Panc1 (cell line): ENCODE results near the gene SLC22A15. TPM values are rescaled to one million over a fixed set of nuclear protein-coding genes. Genes with fewer than 3 reads are reported as not detected.

Experiments
- ATAC-seq: fragments of 200-7000 bp; cut with Tn5 transposase; 2 replicates; pipeline ENCODE4 v1.9.1; 2020; ENCODE audit warnings: mild to moderate bottlenecking, moderate library complexity
- BruUV-seq: library from RNA; stranded (reverse); fragments of 400-500 nt; replicated peaks from 2 replicates; lab custom pipeline; 2021; lab: Mats Ljungman, UMichigan
- CTCF ChIA-PET: fragments of 300-600 bp; sonication (Branson Sonifier 250); formaldehyde crosslinking; loops from one replicate; lab custom pipeline; 2022; ENCODE audit warnings: antibody characterized with exemption; lab: Charles Lee
- POLR2A ChIA-PET: fragments of 300-600 bp; sonication (Branson Sonifier 250); formaldehyde crosslinking; loops from one replicate; lab custom pipeline; 2022; ENCODE audit warnings: antibody characterized with exemption; lab: Charles Lee
- DNase-seq: peaks from one replicate; pipeline ENCODE4 v3.0.0-alpha.2; 2010; ENCODE audit warnings: low read depth, low spot score
- H3K27ac ChIP-seq: 2 replicates; pipeline ENCODE4 v1.5.1; 2011; ENCODE audit warnings: mild to moderate bottlenecking, low read length, inconsistent platforms
- H3K27me3 ChIP-seq: fragments of 200-500 bp; sonication (Bioruptor generic); 2 replicates; pipeline ENCODE4 v1.6.0; 2014; ENCODE audit warnings: low read length, inconsistent platforms; ENCODE audit not compliant: control insufficient read depth, insufficient read depth
- H3K36me3 ChIP-seq: fragments of 200-500 bp; sonication (Bioruptor generic); 2 replicates; pipeline ENCODE4 v1.5.1; 2014; ENCODE audit warnings: inconsistent platforms, mild to moderate bottlenecking, low read length, moderate library complexity; ENCODE audit not compliant: control insufficient read depth, insufficient read depth
- H3K4me1 ChIP-seq: 2 replicates; pipeline ENCODE4 v1.5.1; 2011; ENCODE audit warnings: inconsistent platforms, mild to moderate bottlenecking, low read length, moderate library complexity; ENCODE audit not compliant: control insufficient read depth, insufficient read depth
- H3K4me3 ChIP-seq, 2 experiments: 2 replicates each; pipeline ENCODE4 v1.5.1; 2011 to 2012; ENCODE audit warnings: low read depth in 2 of 2, low read length in 2 of 2, mild to moderate bottlenecking in 2 of 2, inconsistent platforms in 1 of 2, moderate library complexity in 1 of 2
- H3K9me3 ChIP-seq: fragments of 200-500 bp; sonication (Bioruptor generic); 2 replicates; pipeline ENCODE4 v1.5.1; 2014; ENCODE audit warnings: low read depth, mild to moderate bottlenecking, inconsistent platforms, low read length, moderate library complexity; ENCODE audit not compliant: control insufficient read depth, insufficient read depth
- CTCF ChIP-seq: fragments of 450-650 bp; IDR thresholded peaks from 2 replicates; pipeline ENCODE4 v1.5.1; 2017; ENCODE audit warnings: mild to moderate bottlenecking
- POLR2AphosphoS5 ChIP-seq: IDR thresholded peaks from 2 replicates; pipeline ENCODE4 v1.6.1; 2012; ENCODE audit warnings: mild to moderate bottlenecking, low read depth, low read length, moderate library complexity
- REST ChIP-seq, 2 experiments: IDR thresholded peaks; 2 replicates each; pipeline ENCODE4 v1.6.1; 2011 to 2012; ENCODE audit warnings: low read depth in 2 of 2, control low read depth in 1 of 2, low read length in 1 of 2, mild to moderate bottlenecking in 1 of 2, moderate library complexity in 1 of 2; ENCODE audit not compliant: insufficient read depth in 1 of 2
- SIN3A ChIP-seq: IDR thresholded peaks from 2 replicates; pipeline ENCODE4 v1.6.1; 2012; ENCODE audit warnings: low read depth, mild to moderate bottlenecking, low read length, moderate library complexity, borderline replicate concordance; ENCODE audit not compliant: insufficient read depth
- TCF7L2 ChIP-seq: IDR thresholded peaks from 2 replicates; pipeline ENCODE4 v1.6.1; 2011; ENCODE audit warnings: mild to moderate bottlenecking, low read depth, low read length, inconsistent platforms
- in situ Hi-C: cut with HindIII; loops from 2 replicates; pipeline ENCODE4 v1.10.0; 2016; ENCODE audit warnings: low sequenced_read_pairs, low pct_unique_long_range_greater_than_20kb
- intact Hi-C: fragments of 100-400 bp; cut with micrococcal nuclease; formaldehyde crosslinking; loops from one replicate; pipeline ENCODE4 v1.10.0; 2022; ENCODE audit not compliant: unreplicated experiment
- total RNA-seq: library from RNA; stranded (reverse); gene quantifications from one replicate; pipeline ENCODE4 v1.2.1, GENCODE V29; 2021; ENCODE audit not compliant: unreplicated experiment

Gene SLC22A15
- total RNA-seq, 1 experiment from 2014 or later = 0.21 TPM

GRCh38 chr1:116066868-116067565, 90.7 kb downstream of the SLC22A15 start:
- TF ChIP-seq TCF7L2 (no peak), POLR2AphosphoS5 (no peak), SIN3A (no peak), CTCF (no peak), REST (IDR thresholded peaks at IDR 0.05; ENCODE audit: insufficient read depth in 1 of 2, low read depth in 2 of 2, low read length in 1 of 2) (no peak)
- H3K27me3 ChIP-seq = no peaks in the 10 kb centered on the region
- H3K27ac ChIP-seq = no peak overlapping the region
- ATAC-seq = no peak
- CTCF ChIA-PET = no interaction called here
- DNase-seq = no peak
- intact Hi-C loops (no loop called here), in situ Hi-C loops (no loop called here)
- POLR2A ChIA-PET = no interaction called here
- BruUV-seq = no TSS peak
- H3K4me1 ChIP-seq = no peaks in the 10 kb centered on the region
- H3K9me3 ChIP-seq = no peaks in the 10 kb centered on the region
- no peak overlapping the region for H3K4me3 ChIP-seq
- H3K36me3 ChIP-seq = no peaks in the 10 kb centered on the region

- TF ChIP-seq REST (IDR thresholded peaks at IDR 0.05; ENCODE audit: insufficient read depth in 1 of 2, low read depth in 2 of 2, low read length in 1 of 2) (no peak), SIN3A (no peak), TCF7L2 (no peak)
- no peak for ATAC-seq
- H3K4me1 ChIP-seq = no peaks in the 10 kb centered on the region
- ChIA-PET CTCF (no interaction called here), POLR2A (no interaction called here)
- no peak overlapping the region for H3K4me3 ChIP-seq
- H3K27me3 ChIP-seq = no peaks in the 10 kb centered on the region
- no peak for DNase-seq
- no TSS peak for BruUV-seq
- H3K27ac ChIP-seq = no peak overlapping the region
- H3K9me3 ChIP-seq = no peaks in the 10 kb centered on the region
- intact Hi-C loops = no loop called here
- in situ Hi-C loops = no loop called here
- no peaks in the 10 kb centered on the region for H3K36me3 ChIP-seq
Measured at GRCh38 chr1:116067566-116067890, 91.2 kb downstream of the SLC22A15 start.
